GM19238 (cell line): Measurements from ENCODE around the gene RIN3.
A peak's percentile ranks its signal among the peaks of the same experiment; 100 is the strongest.

Experiments
- DNase-seq: peaks from one replicate; pipeline ENCODE4 v3.0.0; 2011; ENCODE audit warnings: low spot score; ENCODE audit not compliant: insufficient read length

RIN3 gene

GRCh38 chr14:92513204-92513965 lies at the start of gene RIN3:
Gene RIN3 (plus strand): TSS chr14:92513781. CDS start chr14:92513933, 152 bp downstream.
- peak; percentile 74 for DNase-seq

- no peak for DNase-seq
These were observed 49.4 kb upstream of the RIN3 start for GRCh38 chr14:92464156-92464555.

- no peak for DNase-seq
These were observed 48.9 kb upstream of the RIN3 start for GRCh38 chr14:92464716-92465115.

GRCh38 chr14:92465353-92466055 lies 48.1 kb upstream of the RIN3 start:
- no peak for DNase-seq

GRCh38 chr14:92466059-92466458 lies 47.5 kb upstream of the RIN3 start:
- no peak for DNase-seq

- DNase-seq = no peak
These were observed 44.1 kb upstream of the RIN3 start for GRCh38 chr14:92469515-92469914.

- DNase-seq = no peak
These were observed 43.4 kb upstream of the RIN3 start for GRCh38 chr14:92470215-92470614.

GRCh38 chr14:92470811-92471210 lies 42.8 kb upstream of the RIN3 start:
- no peak for DNase-seq

- no peak for DNase-seq
These were observed 41.7 kb upstream of the RIN3 start for GRCh38 chr14:92471919-92472318.

- no peak for DNase-seq
These were observed 40.7 kb upstream of the RIN3 start for GRCh38 chr14:92472860-92473259.

GRCh38 chr14:92473261-92473968 lies 40.2 kb upstream of the RIN3 start:
- no peak for DNase-seq

- no peak for DNase-seq
These were observed 39.5 kb upstream of the RIN3 start for GRCh38 chr14:92473969-92474535.

GRCh38 chr14:92475037-92475436 lies 38.5 kb upstream of the RIN3 start:
- DNase-seq = no peak

- DNase-seq = no peak
These were observed 38.0 kb upstream of the RIN3 start for GRCh38 chr14:92475451-92476187.

- DNase-seq = no peak
These were observed 32.7 kb upstream of the RIN3 start for GRCh38 chr14:92480856-92481255.

- DNase-seq = no peak
These were observed 32.2 kb upstream of the RIN3 start for GRCh38 chr14:92481386-92481785.

GRCh38 chr14:92481811-92482555 lies 31.6 kb upstream of the RIN3 start:
- DNase-seq = no peak

GRCh38 chr14:92482621-92483319 lies 30.8 kb upstream of the RIN3 start:
- DNase-seq = no peak

GRCh38 chr14:92484132-92484823 lies 29.3 kb upstream of the RIN3 start:
- DNase-seq = no peak
